SK-N-MC (cell line): ENCODE data around the gene CERKL.

ENCODE experiments used
- EZH2 ChIP-seq: fragments of 200-600 bp; sonication (generic); IDR thresholded peaks from one replicate; pipeline ENCODE4 v1.6.1; 2017; ENCODE audit warnings: antibody characterized with exemption
- POLR2AphosphoS5 ChIP-seq: IDR thresholded peaks from 2 replicates; pipeline ENCODE4 v1.6.1; 2012; ENCODE audit warnings: mild to moderate bottlenecking, low read depth, low read length, borderline replicate concordance

DNA sequence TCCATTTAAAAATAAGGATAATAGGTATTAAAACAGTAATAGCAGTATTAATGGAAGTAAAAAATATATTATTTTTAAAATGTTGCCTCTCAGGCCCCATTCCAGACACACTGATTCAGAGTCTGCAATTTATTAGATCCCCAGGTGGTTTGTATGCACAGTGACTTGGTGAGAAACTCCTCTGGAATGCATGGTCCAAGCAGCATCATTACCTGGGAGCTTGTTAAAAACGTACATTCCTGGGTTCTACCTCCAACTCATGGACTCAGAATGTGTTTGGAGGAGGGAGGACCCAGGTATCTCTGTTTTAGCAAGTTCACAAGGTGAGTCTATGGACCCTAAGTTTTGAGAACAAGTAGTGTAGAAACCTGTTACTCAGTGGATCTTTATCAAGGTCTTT is 104.1 kb downstream of the CERKL start:
- TF ChIP-seq EZH2 = no peak
- no peak for TF ChIP-seq POLR2AphosphoS5
